ENCODE measurements around the gene KYAT1.

KYAT1 gene

GRCh38 chr9:128881884-128882676, at the start of gene KYAT1, which contains the start of gene LRRC8A:
Gene KYAT1, minus strand, starts transcription at chr9:128881950. Its CDS starts 36,545 bp downstream, at chr9:128845405.
Gene LRRC8A, plus strand, starts transcription at chr9:128882133. Its CDS starts 25,032 bp downstream, at chr9:128907165.
- in situ Hi-C loops (cut with MboI; ENCODE audit: low sequenced_read_pairs) = no loop called here

GRCh38 chr9:128929560-128929959, 47.8 kb upstream of the KYAT1 start:
- in situ Hi-C loops (cut with MboI; ENCODE audit: low sequenced_read_pairs) = loop anchor here (5.0 to 25.0 kb wide), 2 partner anchors 67 to 192 kb away; no protein-coding TSS in a partner anchor

- in situ Hi-C loops (cut with MboI; ENCODE audit: low sequenced_read_pairs) = loop anchor here (5.0 to 25.0 kb wide), 2 partner anchors 66 to 191 kb away; no protein-coding TSS in a partner anchor
These were observed 46.9 kb upstream of the KYAT1 start for GRCh38 chr9:128928624-128929023.

- in situ Hi-C loops (cut with MboI; ENCODE audit: low sequenced_read_pairs) = loop anchor here (5.0 to 25.0 kb wide), 2 partner anchors 66 to 191 kb away; no protein-coding TSS in a partner anchor
These were observed 46.1 kb upstream of the KYAT1 start for GRCh38 chr9:128927731-128928411.

GRCh38 chr9:128923493-128923883, 41.7 kb upstream of the KYAT1 start:
- in situ Hi-C loops (cut with MboI; ENCODE audit: low sequenced_read_pairs) = no loop called here

- in situ Hi-C loops (cut with MboI; ENCODE audit: low sequenced_read_pairs) = no loop called here
These were observed 40.4 kb upstream of the KYAT1 start for GRCh38 chr9:128921881-128922763.

- in situ Hi-C loops (cut with MboI; ENCODE audit: low sequenced_read_pairs) = no loop called here
These were observed 38.8 kb upstream of the KYAT1 start, which contains the start of gene PHYHD1 for GRCh38 chr9:128920381-128921058. Gene PHYHD1, plus strand, starts transcription at chr9:128920982. Its CDS starts 1,342 bp downstream, at chr9:128922324.

- in situ Hi-C loops (cut with MboI; ENCODE audit: low sequenced_read_pairs) = no loop called here
These were observed 37.8 kb upstream of the KYAT1 start for GRCh38 chr9:128919402-128920089.

GRCh38 chr9:128918921-128919320, 37.2 kb upstream of the KYAT1 start:
- in situ Hi-C loops (cut with MboI; ENCODE audit: low sequenced_read_pairs) = no loop called here

GRCh38 chr9:128917151-128917849, 35.5 kb upstream of the KYAT1 start:
- in situ Hi-C loops (cut with MboI; ENCODE audit: low sequenced_read_pairs) = no loop called here

GRCh38 chr9:128916745-128917144, 35.0 kb upstream of the KYAT1 start:
- in situ Hi-C loops (cut with MboI; ENCODE audit: low sequenced_read_pairs) = no loop called here

GRCh38 chr9:128916204-128916603, 34.5 kb upstream of the KYAT1 start:
- in situ Hi-C loops (cut with MboI; ENCODE audit: low sequenced_read_pairs) = no loop called here

- in situ Hi-C loops (cut with MboI; ENCODE audit: low sequenced_read_pairs) = no loop called here
These were observed 32.4 kb upstream of the KYAT1 start for GRCh38 chr9:128913995-128914772.

- in situ Hi-C loops (cut with MboI; ENCODE audit: low sequenced_read_pairs) = no loop called here
These were observed 31.5 kb upstream of the KYAT1 start for GRCh38 chr9:128913048-128913900.

- in situ Hi-C loops (cut with MboI; ENCODE audit: low sequenced_read_pairs) = no loop called here
These were observed 30.6 kb upstream of the KYAT1 start for GRCh38 chr9:128912270-128912853.

GRCh38 chr9:128911529-128912035, 29.8 kb upstream of the KYAT1 start:
- in situ Hi-C loops (cut with MboI; ENCODE audit: low sequenced_read_pairs) = no loop called here

- in situ Hi-C loops (cut with MboI; ENCODE audit: low sequenced_read_pairs) = no loop called here
These were observed 29.2 kb upstream of the KYAT1 start for GRCh38 chr9:128910906-128911305.

Data from HL-60/S4 (cell line).